EH (cell line): ENCODE data around the gene LAMB4.

Experiments used
- DNase-seq: peaks from one replicate; pipeline ENCODE4 v3.0.0-alpha.2; 2015; ENCODE audit warnings: low read depth

The LAMB4 gene

GRCh38 chr7:108140671-108141070, 10.5 kb upstream of the LAMB4 start:
- DNase-seq = no peak

- peak; percentile 54 for DNase-seq
These were observed 8.8 kb upstream of the LAMB4 start for GRCh38 chr7:108138911-108139310.

GRCh38 chr7:108137993-108138392, 7.8 kb upstream of the LAMB4 start:
- DNase-seq = no peak

GRCh38 chr7:108137040-108137439, 6.9 kb upstream of the LAMB4 start:
- DNase-seq = no peak

- no peak for DNase-seq
These were observed 6.1 kb upstream of the LAMB4 start for GRCh38 chr7:108136191-108136688.

GRCh38 chr7:108135446-108136190, 5.5 kb upstream of the LAMB4 start:
- DNase-seq = no peak

- DNase-seq = peak; percentile 18
These were observed 4.3 kb upstream of the LAMB4 start for GRCh38 chr7:108134486-108134885.

GRCh38 chr7:108132551-108133265, 2.5 kb upstream of the LAMB4 start:
- DNase-seq = peak; percentile 18

- peak; percentile 17 for DNase-seq
These were observed 869 bp downstream of the LAMB4 start for GRCh38 chr7:108129018-108129965.

GRCh38 chr7:108128514-108128913, 1.6 kb downstream of the LAMB4 start:
- no peak for DNase-seq

GRCh38 chr7:108127461-108127860, 2.7 kb downstream of the LAMB4 start:
- no peak for DNase-seq

- peak; percentile 10 for DNase-seq
These were observed 5.3 kb downstream of the LAMB4 start for GRCh38 chr7:108124820-108125219.

- no peak for DNase-seq
These were observed 8.0 kb downstream of the LAMB4 start for GRCh38 chr7:108122181-108122580.

- no peak for DNase-seq
These were observed 9.2 kb downstream of the LAMB4 start for GRCh38 chr7:108120933-108121332.

- no peak for DNase-seq
These were observed 10.0 kb downstream of the LAMB4 start for GRCh38 chr7:108120196-108120595.

GRCh38 chr7:108118959-108119358, 11.2 kb downstream of the LAMB4 start:
- DNase-seq = no peak

GRCh38 chr7:108114117-108114841, 15.9 kb downstream of the LAMB4 start:
- no peak for DNase-seq

- DNase-seq = no peak
These were observed 17.5 kb downstream of the LAMB4 start for GRCh38 chr7:108112683-108113082.

- no peak for DNase-seq
These were observed 20.8 kb downstream of the LAMB4 start for GRCh38 chr7:108109221-108109908.

GRCh38 chr7:108108131-108108530, 22.0 kb downstream of the LAMB4 start:
- DNase-seq = no peak

- DNase-seq = no peak
These were observed 25.8 kb downstream of the LAMB4 start for GRCh38 chr7:108104324-108104723.
